ENCODE results near the gene WNK2.
"Not testable (repeated sequence)": the region's sequence is repeated elsewhere in the genome, so short reads cannot be mapped to it uniquely, and the experiment has no call there.

Gene WNK2

DNA sequence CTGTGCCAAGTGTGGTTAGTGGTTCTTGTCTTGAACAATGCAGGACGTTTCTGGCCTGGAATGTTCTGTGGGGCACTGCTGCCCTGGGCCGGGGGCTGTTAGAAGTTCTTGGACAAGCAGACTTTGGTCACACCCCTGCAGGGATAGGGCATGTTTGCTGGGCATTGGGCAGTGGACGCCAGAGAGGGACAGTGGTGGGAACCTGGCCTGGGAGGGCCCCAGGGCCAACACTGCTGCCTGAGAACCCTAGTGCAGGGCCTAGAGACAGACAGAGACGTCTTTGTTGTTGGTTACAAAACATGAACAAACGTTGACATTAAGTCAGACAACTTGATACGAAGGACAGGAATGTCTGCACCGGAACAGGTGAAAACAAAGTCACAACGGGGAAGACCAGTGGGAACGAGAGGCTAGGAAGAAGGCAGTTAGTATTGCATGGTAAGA, 57.0 kb downstream of the WNK2 start:
- no peak for DNase-seq

DNA sequence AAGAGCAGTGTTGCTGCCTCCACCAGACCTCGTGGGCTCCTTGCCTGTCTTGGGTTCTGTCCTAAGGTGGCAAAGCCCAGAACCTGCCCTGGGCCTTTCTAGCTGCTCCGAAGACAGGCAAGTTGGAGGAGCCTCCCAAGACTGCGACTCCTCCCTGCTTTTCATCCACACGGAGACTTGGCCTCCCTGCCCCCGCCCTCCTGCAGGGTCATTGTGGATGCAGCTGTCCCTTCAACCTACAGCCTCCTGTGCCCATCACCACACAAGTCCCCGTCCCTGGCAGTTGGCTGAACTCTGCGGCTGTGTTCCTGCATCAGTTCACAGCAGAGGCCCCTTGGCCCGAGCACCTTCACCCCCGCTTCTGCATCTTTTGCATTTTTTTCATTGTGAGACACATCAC, 59.2 kb downstream of the WNK2 start:
- no peak for DNase-seq

DNA sequence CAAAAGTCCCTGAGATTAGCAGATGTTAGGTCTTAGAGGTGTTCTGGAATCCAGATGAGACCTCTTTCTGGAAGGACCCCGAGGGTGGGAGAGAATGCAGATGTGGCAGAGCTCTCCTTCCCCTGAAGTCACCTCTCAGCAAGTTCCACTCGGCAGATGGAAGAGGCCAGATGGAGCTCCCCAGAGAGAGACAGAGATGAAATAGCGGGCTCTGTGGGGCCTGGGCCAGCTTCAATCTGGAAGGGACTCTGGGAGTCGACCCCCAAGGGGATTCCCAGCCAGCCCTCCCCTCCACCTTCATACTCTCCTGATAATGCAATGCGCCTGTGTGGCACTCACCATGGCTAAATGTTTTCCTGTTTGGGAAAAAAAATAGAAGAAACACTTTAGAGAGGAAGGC, 60.2 kb downstream of the WNK2 start:
- no peak for DNase-seq

DNA sequence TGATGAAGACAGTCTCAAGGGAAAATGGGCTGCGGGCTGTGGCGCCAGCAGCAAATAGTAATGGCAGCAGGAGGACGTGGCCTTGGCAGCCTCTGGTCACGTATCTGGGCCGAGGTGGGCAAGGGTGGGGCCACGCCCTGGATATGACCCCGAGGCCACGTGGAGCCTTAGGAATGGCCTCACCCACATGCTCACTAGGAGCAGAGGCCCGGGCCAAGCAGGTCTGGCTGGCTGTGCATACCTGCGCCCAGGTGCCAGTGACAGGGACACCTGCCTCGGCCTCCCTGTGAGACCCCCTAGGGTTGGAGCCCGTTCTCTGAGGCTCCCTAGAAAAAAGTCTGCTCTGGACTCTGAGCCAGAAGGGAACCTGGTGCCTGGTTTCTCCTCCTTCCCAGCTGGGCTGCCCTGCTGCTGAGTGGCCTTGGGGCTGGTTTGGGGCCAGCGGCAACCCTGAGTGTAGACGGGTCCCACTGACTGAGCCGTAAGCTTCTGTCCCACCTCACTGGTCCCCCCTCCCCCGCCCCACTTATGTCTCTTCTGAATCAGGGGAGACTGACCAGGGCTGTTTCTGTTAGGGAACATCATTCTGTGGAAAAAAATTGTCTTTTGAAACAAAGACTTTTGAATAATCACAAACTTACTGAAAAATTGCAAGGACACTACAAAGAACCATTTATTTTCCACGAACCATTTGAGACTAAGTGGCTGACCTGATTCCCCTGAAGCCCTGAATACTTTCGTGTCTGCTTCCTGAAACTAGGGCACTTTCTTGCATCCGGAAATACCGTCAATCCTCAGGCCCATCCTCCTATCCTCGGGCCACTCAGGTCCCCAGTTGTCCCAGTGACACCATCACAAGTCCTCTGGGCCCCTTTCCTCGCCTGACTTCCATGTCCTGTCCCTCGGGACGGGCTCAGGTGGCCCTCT, 60.8 kb downstream of the WNK2 start:
- no peak for DNase-seq

DNA sequence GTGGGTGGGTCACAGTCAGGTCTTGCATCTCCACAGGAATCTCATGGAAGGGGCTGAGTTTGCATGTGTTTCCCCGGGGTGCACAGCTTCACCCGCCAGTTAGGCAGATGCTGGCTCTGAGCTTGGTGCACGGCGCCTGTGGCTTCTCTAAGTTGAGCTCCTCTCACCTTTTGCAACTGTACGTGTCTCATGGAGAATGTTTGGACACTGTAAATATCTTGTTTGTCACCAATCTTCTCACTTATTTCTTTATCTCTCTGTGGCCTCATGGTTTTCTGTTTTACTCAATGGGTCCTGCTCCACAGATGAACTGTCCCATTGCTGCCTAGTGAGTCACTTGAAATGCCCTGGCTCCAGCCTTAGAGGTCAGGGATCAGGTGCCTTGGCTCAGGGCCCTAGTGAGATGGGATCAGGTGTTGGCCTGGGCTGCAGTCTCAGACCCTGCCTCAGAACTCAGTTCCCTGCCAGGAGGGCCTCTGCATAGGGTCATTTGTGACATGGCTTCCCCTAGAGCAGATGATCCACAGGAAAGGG, 61.6 kb downstream of the WNK2 start:
- DNase-seq = no peak

DNA sequence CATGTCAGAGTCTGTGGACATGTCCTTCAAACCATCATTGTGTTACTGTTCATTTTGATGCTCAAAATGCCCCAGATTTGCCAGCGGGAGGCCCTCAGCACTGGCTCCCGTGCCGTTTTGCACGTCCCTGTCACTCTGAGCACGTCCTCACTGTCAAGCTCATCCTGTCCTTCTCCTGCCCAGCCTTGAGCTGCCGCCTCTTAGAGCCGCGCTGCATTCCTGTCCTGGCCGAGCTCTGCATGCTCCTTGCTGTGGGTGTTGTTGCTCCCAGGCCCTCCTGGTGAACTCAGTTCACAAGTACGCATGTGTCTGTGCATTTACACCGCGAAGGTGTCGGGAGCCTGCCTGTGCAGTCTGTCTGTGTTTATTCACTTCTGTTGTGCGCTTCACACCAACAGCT, 62.2 kb downstream of the WNK2 start:
- DNase-seq = no peak

DNA sequence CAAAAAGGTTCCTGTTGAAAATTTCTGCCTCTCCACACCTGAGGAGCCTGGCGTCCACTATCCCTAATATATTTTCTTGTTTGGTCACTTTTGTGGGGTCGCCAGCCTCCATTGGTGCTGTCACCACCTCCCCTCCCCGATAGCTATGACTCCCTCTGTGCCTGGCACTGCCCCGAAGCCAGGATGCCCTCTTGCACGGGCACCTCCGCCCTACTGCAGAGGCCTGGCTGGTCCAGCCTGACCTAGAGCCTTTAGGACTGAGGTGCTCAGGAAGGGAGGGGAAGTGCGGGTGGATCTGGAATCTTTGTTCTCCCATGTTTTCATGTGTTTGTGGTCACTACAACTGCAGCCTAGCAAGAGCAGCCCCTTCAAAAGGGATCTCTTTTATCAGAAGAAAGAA, 62.6 kb downstream of the WNK2 start:
- DNase-seq = no peak

DNA sequence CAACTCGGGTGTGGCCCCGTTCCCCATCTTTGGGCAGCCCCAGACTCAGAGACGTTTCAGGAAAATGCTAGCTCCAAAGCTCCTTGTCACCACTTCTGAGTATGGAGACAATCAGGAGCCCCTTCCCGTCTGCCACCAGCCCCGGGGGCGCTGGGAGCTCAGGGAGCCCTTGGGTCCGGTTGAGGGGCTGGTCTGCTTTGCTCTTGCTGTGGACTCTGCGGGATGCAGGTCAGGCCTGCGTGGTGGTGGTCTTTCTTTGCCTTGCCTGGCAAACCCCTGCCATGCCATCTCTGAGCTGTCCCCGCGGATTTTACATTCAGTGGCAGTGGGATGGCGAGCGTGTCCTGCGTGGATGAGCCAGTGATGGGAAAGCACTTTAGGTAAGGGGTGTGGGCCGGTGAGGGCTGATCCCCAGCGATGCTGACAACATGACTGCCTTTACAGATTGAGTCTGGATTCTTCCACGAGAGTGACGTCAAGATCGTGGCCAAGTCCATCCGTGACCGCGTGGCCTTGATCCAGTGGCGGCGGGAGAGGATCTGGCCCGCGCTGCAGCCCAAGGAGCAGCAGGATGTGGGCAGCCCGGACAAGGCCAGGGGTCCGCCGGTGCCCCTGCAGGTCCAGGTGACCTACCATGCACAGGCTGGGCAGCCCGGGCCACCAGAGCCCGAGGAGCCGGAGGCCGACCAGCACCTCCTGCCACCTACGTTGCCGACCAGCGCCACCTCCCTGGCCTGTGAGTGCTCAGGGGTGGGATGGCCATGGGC, 63.3 kb downstream of the WNK2 start:
- DNase-seq = no peak

DNA sequence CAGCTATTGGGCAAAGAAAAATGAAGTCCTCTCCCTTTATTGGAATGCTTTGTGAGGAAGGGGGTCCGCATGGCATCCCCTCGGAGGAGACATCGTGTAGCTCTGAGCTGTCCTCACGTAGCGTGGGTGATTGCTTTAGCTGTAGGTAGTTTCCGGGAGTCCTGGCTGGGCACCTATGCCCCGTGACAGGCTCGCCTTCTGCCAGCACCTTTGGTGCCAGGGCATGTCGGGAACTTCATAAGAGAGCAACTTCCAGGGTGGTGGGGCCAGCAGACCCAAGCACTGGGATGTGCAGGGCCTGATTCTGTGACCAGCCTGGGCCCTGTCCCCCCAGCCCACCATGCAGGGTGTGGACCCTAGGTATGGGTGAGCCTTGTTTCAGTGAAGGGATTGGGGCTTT, 64.0 kb downstream of the WNK2 start:
- no peak for DNase-seq

DNA sequence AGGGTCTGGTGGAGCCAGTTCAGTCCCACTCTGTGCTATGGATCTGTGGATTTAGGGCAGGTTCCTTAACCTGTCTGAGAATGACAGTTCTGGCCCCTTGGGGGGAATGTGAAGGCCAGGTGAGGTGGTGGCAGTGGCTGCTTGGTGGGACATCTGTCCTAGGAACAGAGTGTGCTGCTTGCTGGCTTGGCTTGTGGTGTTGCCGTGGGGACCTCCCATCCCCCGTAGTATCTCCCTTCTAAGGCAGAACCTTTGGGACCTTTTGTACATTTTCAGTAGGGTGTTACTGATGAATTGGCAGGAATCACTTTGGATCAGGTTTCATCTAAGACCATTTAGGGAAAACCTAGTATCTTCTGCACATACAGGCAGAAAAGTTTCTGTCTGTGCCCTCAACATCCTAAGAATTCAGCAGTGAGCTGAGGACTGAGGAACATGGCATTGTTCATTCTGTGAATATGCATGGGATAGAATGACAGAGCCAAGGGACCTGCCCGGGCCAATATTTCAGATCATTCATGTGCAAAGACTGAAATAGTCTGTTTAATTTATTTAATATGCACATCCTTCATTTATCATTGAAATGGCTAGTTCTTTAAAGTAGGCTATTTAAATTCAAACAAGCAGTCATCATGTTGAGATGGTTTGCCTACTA, 64.6 kb downstream of the WNK2 start:
- no peak for DNase-seq

DNA sequence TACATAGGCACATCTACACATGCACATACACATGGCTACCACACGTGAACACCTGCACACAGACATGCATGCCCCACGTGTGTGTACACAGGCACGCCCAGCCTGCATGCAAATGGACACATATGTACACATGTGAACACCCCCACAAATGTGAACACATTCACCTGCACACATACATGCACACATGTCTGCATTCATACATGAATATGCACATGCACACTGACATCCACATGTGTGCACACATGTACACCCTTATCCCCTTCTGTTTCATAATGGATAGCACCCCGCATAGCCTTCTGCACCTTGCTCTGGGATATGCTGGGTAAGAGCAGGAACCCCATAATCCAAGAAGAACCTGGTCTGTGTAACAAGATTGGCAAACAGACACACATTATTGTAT, 66.2 kb downstream of the WNK2 start:
- DNase-seq = no peak

DNA sequence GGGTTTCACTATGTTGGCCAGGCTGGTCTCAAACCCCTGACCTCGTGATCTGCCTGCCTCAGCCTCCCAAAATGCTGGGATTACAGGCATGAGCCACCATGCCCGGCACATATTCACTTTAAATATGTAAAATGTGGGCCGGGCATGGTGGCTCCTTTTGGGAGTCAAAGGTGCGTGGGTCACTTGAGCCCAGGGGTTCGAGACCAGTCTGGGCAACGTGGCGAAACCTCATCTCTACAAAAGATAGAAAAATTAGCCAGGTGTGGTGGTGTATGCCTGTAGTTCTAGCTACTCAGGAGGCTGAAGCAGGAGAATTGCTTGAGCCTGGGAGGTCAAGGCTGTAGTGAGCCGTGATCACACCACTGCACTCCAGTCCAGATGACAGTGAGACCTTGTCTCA, 67.4 kb downstream of the WNK2 start:
- DNase-seq = not testable (repeated sequence)

DNA sequence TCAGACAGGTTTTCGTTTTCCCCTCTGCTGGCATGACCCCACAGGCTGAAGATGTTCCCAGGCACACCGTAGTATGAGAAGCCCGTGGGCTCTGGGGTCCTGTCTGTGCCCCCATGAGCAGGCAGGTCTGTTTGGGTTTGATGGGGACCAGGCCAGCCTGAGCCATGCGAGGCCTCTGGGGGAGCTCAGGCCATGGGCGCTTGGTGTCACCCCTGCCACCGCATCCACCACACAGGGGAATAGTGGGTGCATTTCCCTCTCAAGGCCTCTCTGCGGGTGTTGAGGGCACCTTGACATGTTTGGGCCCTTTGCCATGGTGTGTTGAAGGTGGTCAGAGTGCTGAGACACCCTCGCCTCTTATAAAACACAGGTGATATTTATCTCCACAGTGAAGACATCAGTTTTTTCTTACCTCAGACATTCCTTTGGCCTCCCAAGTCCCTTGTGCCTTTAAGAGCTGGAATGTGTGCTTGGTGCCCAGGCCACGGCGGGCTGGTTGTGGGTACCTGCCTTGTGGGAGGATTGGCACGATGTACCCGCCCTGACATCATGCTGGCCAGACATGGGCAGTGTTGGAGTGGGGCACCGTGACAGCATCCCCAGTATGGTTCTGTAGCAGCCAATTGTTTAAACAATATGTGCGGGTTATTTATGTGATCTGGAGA, 68.3 kb downstream of the WNK2 start:
- DNase-seq = no peak

DNA sequence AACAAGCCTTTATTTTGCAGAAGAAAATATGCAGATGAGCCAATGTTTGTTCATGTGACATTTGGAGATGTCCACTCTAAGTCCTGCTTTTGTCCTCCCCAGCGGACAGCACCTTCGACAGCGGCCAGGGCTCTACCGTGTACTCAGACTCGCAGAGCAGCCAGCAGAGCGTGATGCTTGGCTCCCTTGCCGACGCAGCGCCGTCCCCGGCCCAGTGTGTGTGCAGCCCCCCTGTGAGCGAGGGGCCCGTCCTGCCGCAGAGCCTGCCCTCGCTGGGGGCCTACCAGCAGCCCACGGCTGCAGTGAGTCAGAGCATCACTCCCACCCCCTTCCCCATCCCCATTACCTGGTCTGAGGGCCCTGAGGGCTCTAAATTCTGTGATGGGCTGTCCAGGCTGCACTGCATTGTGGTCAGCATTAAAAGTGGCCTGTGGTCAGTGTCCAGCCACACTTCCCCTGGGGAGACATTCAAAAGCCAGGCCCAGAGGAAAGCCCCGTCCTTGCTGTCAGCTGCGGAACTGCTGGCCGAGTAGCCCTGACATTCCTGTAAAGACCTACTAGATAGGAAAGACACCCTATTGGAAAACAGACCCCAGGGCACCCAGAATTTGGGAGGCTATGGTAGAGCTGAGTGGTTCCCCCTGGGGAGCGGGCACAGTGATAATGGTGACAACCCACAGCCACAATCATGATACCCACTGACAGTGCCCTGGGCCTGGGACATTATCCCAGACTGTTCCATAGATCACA, 69.0 kb downstream of the WNK2 start:
- DNase-seq = no peak

DNA sequence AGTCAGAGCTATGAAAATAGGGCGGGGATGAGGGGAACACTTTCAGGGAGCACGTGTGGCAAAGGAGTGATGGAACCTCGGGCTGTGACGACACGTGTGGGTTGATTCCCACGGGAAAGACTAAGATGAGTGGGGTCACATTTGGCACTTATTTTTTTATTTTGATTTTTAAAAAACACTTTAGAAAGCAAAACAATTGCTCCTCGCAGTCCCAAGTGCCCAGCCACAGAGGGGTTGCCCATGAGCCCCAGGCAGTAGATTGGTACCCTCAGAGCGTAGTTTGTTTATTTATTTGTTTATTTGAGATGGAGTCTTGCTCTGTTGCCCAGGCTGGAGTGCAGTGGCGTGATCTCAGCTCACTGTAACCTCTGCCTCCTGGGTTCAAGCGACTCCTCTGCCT, 69.7 kb downstream of the WNK2 start:
- no peak for DNase-seq

DNA sequence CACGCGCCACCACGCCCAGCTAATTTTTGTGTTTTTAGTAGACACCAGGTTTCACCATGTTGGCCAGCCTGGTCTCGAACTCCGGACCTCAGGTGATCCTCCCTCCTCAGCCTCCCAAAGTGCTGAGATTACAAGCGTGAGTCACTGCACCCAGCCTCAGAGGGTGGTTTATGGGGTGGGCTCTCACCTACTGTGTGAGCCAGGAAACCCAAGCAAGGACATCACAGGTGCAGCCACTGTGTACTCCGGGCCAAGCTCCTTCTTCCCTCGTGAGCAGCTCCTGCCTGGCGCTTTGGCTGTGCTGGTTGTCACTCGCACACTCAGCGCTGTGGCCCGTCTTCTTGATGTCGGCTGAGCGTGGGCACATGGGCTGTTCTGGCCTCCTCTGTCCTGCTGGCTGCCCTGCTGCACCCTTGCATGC, 70.1 kb downstream of the WNK2 start:
- no peak for DNase-seq

DNA sequence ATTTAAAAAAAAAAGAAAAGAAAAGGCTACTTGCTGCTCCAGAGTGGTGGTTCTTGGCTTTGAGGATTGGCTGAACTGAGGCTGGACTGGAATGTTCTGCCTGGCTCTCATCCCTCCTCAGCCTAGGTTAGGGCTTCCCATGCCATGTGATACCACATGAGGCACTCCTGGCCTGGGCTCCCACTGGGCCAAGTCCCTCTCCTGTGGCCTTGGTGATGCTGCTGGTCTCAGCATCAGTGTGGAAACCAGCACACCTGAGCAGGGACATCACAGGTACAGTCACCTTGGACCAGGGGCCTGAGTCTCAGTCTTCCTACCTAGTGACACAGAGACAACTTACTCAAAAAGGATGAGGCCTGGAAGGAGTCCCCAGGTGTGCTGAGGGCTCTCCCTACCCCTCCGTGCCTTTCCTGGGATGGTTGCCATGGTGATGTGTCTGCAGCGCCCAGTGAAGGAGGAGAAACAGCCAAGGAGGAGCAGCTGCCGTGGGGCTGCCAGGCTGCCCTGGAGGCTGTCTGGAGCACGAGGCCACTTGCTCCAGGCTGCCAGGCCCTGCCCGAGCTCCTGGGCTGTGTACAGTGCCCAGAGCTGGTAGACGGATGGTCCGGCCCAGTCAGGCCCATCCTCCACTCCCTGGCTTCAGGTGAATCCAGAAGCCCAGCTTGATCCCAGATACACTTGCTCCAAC, 71.0 kb downstream of the WNK2 start:
- no peak for DNase-seq

DNA sequence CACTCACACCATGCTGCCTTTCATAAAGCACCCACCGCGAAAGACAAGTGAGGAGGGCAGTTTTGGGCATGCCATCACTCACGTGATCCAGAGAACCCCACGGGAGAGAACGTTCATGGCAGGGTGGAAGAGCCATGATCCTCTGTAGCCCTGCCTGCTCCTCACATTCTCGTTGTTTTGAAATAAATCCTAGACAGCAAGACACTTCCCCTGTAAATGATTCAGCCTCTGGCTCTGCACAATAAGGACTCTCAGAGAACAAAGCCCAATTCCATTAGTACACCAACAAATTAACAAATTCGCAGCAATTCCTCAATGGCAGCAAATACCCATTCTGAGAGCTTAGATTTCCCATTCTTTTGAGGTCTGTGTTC, 71.5 kb downstream of the WNK2 start:
- DNase-seq = no peak

DNA sequence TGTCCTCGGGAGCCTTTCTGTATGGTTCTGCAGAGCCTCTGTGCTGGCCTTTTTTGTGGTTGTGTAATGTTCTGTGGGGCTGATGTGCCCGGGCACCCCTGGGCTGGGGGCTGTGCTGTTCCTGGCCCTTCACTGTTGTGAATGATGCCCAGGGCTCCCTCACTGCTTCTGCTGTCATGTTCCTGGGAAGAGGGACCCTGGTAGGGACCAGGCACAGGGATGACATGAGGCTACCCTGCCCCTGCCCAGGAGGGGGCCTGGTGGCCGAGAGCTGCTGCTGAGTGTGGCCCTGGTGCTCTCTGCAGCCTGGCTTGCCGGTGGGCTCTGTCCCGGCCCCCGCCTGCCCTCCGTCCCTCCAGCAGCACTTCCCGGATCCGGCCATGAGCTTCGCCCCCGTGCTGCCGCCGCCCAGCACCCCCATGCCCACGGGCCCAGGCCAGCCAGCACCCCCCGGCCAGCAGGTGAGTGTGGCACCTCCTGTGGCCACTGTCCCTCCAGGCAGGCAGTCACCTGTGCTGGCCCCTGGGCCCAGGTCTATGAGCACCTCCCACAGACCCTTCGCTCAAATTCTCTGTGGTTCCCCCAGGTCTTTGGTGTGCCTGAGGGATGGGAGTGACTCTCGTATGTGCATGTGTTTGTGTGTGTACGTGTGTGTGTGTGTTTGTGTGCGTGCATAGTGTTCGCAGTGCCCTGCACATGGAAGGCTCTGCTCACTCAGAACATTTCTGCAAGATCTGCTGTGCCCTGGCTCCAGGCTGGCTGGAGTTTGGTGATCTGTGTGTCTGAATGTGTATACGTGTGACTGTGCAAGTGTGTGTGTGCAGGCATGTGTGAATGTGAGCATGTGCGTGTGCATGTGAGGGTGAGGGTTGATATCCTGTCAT, 72.3 kb downstream of the WNK2 start:
- no peak for DNase-seq
